C1 segment of cervical spinal cord (tissue), 14 donors: Measurements from ENCODE around the gene CD19.
A peak's percentile ranks its signal among the peaks of the same experiment; 100 is the strongest.
"Not testable (repeated sequence)": the region's sequence is repeated elsewhere in the genome, so short reads cannot be mapped to it uniquely, and the experiment has no call there.

Experiments
- DNase-seq, 14 donors: peaks; one replicate each; lab custom pipeline; 2025; lab: John Stamatoyannopoulos, UW

CD19 gene

GRCh38 chr16:28905800-28906372 lies 25.9 kb upstream of the CD19 start:
- DNase-seq, result no peak

DNA sequence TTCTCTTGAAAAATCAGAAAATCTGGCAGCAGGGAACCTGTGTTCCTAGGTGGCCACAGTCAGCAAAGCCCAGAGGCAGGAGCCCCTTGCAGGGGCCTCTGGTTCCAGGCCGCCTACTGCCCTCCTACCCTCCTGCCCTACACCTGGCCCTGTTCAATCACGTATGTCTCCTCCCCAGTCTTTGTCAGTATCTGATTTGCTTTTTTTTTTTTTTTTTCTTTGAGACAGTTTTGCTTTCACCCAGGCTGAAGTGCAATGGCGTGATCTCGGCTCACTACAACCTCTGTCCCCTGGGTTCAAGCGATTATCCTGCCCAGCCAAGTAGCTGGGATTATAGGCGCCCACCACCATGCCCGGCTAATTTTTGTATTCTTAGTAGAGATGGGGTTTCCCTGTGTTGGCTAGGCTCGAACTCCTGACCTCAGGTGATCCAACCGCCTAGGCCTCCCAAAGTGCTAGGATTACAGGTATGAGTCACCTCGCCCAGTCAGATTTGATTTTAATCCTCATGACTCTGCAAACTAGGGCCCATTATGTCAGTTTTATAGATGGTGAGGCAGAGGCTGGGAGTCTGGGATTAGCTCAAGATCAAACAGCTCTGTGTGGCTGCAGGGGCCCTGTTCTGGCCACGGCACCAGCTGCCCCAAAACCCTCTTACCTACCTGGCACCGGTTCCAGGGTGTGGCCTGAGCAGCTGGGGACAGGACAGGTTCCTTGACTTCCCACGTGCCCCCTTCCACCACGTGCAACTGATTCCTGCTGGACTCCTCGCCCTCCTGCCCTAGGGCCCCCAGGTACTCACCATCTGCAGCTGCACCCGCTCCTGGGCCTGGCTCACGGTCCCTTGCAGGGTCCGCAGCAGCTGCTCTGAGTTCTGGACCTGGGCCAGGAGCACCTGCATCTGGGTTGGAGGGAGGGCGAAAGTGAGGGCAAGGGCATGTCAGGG lies 21.4 kb upstream of the CD19 start:
- DNase-seq, result no peak

GRCh38 chr16:28912558-28912957 lies 19.2 kb upstream of the CD19 start:
- no peak for DNase-seq

DNA sequence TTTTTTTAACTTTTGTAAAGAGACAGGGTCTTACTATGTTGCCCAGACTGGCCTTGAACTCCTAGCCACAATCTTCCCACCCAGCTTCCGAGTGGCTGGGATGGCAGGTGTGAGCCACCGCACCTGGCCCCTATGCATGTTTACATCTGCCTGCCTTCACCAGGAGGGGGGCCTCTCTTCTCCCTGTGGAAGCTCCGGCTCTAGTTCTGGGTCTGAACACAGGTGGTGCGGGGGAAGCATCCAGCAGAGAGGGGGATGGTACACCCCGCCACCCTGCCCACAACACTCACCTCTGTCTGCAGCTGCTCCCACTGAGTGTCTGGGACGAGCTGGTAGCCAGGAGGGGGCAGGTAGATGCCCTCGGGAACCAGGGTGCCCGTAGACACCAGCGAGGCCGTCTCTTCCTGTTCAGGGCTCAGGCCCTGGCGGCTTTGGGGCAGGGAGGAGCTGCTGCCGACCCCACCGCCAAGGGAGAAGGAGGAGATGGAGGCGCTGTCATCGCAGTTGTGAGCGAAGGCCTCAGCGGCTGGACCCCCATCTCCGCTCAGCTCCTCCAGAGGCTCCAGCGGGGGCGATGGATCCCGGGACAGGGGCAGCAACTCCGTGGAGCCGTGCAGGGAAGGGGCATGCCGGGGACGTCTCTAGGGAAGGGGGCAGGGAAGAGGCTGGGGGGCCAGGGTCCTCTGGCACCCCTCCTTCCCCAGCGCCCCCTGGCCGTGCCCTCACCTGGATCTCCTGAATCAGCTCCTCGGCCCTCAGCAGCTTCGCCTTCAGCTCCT lies 17.6 kb upstream of the CD19 start:
- no peak for DNase-seq

- DNase-seq, result no peak
These were observed 16.6 kb upstream of the CD19 start for GRCh38 chr16:28915181-28915580.

- DNase-seq, result no peak
These were observed 14.7 kb upstream of the CD19 start for GRCh38 chr16:28917095-28917494.

GRCh38 chr16:28918698-28919097 lies 13.1 kb upstream of the CD19 start:
- DNase-seq, result no peak

- no peak for DNase-seq
These were observed 8.6 kb upstream of the CD19 start for GRCh38 chr16:28923231-28923587.

DNA sequence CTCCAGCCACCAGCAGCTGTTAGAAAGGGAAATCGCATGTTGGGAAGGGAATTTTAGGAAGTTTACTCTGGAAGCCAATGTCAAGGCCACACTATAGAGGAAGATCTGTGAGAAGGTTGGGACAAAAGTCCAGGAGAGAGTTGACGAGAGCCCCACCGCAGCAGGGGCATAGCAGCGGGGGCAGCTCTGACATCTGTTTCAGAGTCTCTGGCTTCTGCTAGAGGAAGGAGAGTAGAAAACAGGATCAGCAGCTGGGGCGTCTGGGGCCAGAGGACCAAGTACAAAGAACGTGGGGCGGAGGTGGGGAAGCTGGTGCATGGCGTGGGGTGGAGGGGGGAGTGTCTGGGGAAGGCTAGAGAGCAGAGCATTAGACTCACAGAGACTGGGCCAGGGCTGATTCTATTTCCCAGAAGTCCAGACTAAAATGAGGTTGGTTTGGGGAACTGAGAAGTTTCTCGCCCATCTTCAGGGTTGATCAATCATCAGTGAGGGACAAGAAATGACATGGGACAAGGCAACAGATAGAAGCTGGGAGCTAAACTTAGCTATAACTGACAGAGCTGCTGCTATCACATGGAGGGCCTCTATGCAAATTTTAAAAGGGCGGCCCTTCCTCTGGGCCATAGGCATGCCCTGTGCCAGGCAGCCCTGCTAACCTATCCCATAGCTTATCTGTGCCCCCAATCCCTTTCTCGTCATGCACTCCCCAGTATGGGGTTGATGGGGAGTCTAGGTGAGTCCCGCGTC lies 7.9 kb upstream of the CD19 start:
- DNase-seq, result peak in 4 of 14 donors; percentile 1 to 6 (median 4)

GRCh38 chr16:28924399-28924761 lies 7.4 kb upstream of the CD19 start:
- DNase-seq, result no peak

DNA sequence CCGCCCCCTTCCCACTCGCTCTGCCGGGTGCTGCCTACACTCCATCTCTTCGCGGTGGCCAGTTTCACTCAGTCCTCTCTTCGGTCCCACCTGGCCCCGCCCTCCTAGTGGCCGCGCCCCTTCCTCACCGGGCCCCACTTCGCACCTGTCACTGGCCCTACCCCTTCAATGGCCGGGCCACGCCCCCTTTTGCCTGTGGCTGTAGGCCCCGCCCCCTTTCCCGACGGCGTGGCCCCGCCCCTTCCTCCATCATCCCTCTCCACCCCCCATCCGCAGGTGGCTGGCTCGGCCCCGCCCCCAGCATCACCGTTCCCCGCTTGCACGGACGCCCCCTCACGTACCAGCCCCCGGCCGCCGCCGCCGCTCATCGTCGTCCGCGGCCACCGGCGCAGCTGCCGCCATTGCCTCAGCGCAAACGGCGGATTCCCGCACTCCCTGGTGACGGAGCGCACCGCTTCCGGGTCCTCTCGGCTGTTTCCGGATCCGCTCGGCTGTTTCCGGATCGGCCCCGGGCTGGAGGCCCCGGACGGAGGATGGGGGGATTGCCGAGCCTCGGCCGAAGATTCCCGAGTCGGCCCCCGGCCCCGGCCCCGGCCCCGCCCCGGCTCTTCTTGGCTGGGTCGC lies 6.9 kb upstream of the CD19 start, which contains the start of gene RABEP2:
Gene RABEP2, minus strand, starts transcription at position 477 of the 624 bp plus-strand sequence. Its CDS starts 75 bp downstream, at position 402.
- peak; percentile 84 to 95 (median 91) for DNase-seq

DNA sequence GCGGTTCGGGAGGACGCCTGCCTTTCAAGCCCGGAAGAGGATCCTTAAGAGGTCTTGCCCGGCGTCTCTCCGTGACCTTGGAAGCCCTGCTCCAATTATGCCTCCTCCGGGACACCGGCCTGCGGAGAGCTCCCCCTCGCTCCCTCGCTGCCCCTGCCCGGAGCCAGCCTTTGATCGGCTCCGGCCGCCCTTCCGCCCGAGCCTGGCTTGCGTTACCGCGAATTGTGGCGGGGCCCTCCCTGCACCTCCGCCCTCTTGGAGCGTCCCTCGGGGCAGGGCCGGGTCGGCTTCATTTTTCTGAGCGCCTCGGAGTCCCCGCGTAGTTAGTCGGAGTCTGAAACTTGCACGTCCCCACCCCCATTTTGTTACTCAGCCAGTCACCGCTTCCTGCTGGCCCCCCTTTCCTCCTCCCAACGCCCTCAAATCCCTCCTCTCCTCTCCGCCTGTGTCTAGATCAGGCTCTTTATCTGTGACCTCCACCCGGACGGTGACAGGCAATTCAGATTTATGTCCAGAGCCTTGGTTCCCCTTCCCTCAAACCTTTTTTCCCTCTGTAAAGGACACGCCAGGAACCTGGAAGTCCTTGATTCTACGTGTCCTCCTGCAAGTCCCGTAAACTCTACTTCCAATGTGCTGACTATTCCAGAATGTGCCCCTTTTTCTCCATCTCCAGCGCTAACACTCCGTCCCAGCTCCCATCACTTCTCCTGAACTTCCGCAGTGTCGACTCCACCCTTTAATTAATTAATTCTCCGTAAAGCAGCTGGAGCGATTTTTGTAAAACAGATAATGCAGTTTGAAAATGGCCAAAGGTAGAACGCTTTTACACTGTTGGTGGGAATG lies 6.2 kb upstream of the CD19 start:
- DNase-seq, result peak in 8 of 14 donors; percentile 32 to 77 (median 66)

DNA sequence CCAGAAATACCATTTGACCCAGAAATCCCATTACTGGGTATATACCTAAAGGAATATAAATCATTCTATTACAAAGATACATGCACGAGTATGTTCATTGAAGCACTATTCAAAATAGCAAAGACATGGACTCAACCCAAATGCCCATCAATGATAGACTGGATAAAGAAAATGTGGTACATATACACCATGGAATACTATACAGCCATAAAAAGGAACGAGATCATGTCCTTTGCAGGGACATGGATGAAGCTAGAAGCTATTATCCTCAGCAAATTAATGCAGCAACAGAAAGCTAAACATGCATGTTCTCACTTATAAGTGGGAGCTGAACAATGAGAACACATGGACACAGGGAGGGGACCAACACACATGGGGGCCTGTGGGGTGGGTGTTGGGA lies 5.5 kb upstream of the CD19 start:
- not testable (repeated sequence) for DNase-seq

- DNase-seq, result no peak
These were observed 4.0 kb upstream of the CD19 start for GRCh38 chr16:28927815-28928214.

- no peak for DNase-seq
These were observed 1.6 kb upstream of the CD19 start for GRCh38 chr16:28930203-28930602.

GRCh38 chr16:28930652-28931051 lies 1.1 kb upstream of the CD19 start:
- no peak for DNase-seq

GRCh38 chr16:28932339-28933141 lies 769 bp downstream of the CD19 start:
- DNase-seq, result no peak

DNA sequence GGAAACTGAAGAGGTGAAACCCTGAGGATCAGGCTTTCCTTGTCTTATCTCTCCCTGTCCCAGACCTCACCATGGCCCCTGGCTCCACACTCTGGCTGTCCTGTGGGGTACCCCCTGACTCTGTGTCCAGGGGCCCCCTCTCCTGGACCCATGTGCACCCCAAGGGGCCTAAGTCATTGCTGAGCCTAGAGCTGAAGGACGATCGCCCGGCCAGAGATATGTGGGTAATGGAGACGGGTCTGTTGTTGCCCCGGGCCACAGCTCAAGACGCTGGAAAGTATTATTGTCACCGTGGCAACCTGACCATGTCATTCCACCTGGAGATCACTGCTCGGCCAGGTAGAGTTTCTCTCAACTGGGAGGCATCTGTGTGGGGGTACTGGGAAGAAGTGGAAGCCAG lies 1.4 kb downstream of the CD19 start:
- DNase-seq, result no peak

- no peak for DNase-seq
These were observed 3.6 kb downstream of the CD19 start for GRCh38 chr16:28935346-28935745.
